GM12874 (cell line): Measurements from ENCODE around the gene INTS6.

Source experiments
- CTCF ChIP-seq: IDR thresholded peaks from 2 replicates; pipeline ENCODE4 v1.5.1; 2011; ENCODE audit warnings: low read depth, mild to moderate bottlenecking, control low read depth, low read length, moderate library complexity; ENCODE audit not compliant: insufficient read depth

The INTS6 gene

GRCh38 chr13:51494156-51494555, 41.3 kb upstream of the INTS6 start:
- no peak for TF ChIP-seq CTCF

GRCh38 chr13:51488212-51488611, 35.4 kb upstream of the INTS6 start:
- no peak for TF ChIP-seq CTCF

DNA sequence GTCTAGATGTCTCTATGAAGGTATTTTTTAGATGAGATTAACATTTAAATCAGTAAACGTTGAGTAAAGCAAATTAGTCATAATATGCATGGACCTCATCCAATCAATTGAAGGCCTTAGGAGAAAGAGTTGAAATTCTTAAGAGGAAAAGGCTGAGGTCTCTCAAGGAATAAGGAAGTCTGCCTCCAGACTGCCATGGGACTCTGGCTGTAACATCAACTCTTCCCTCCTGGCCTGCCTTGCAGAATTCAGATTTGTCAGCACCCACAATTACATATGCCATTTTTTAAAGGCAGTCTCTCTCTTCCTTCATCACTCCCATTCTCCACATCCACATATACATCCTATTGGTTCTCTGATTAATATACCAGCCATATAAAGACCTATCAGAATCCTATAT, 28.8 kb upstream of the INTS6 start:
- TF ChIP-seq CTCF = no peak

DNA sequence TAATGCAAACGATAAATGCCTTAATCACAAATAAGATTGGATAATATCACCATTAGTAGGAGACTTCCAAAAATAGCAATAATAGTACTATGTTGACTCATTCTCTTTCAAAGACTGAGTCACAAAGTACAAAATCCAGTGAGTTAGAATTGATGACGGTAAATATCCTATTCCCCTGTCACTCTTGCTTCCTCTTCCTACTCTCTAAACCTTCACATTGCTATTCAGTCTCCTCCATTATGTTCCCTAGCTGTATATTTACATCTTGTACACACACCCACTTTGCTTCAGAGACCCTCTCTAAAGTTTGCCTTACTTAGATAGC, 26.3 kb upstream of the INTS6 start:
- no peak for TF ChIP-seq CTCF

DNA sequence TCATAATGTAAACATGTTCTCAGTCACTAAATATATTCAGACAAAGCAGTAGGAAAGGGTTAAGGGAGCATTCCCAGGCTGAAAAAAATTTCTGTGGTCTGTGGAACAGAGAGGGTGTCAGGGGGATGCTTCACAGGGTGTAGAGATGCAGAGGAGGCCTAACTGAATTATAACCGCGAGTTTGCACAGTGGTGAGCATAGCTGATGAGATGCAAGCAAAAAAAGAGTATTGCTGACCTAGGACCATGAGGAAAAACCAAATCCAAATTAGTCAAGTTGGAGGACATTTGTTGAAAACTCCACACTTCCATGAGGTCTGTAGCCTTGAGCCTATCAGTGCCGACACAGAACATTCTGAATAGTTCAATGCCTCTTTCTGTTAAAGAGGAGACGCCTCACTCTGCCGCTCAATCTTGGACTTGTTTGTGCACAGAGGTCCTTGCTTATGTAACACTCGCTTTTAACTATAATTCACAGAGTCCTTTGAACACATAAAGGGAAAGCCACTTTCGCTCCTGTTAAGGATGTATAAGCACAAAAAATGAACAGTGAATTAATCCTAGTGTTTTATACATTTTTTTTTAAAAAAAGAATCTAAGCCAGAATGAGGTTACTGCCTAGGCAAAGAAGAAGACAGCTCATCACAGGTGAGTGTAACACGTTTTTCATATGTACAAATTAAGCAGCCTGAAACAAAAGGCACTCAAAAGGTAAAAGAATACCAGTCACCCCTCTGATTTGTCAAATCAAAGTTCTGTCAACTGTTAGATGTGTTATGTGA, 25.8 kb upstream of the INTS6 start:
- no peak for TF ChIP-seq CTCF

DNA sequence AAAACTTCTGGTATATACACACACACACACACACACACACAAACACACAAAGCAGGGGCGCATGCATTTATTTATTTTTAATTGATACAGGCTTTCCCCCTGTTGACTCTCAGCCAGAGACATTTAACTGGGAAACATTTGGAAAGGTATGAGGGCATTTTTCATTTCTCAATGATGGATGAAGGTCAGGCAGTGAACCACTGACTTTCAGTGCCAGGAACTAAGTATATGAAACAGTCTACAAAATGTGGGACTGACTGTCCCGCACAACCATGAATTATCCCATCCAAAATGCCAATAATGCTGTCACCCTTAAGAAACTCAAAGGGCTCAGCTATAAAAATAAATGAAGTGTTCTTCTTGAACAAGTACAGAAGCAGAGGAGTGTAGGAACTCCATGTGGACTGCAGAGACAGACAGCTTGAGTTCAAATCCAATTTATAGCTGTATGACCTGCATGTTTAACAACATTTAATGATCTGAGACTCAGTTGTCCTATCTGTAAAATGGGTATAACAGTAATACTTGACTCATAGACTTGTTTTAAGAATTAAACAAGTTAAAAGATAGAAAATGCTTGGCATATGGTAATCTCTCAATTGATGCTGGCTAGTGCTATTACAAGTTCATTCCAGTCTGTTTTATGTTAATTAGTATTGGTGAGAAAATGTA, 25.0 kb upstream of the INTS6 start:
- TF ChIP-seq CTCF = no peak

GRCh38 chr13:51477149-51477548, 24.3 kb upstream of the INTS6 start:
- no peak for TF ChIP-seq CTCF
